Measurements from ENCODE around the gene HDAC1.

- TF ChIP-seq FOXM1 (IDR thresholded peaks at IDR 0.05; ENCODE audit: borderline replicate concordance) (no peak), SUZ12 (IDR thresholded peaks at IDR 0.05) (no peak), L3MBTL2 (conservative IDR thresholded peaks at IDR 0.05) (no peak), BHLHE40 (IDR thresholded peaks at IDR 0.05; ENCODE audit: borderline replicate concordance) (no peak), NFRKB (IDR thresholded peaks at IDR 0.05) (no peak), SP1 (IDR thresholded peaks at IDR 0.05) (no peak), HDGF (IDR thresholded peaks at IDR 0.05; ENCODE audit: borderline replicate concordance) (no peak), TARDBP (IDR thresholded peaks at IDR 0.05) (no peak), CTBP1 (IDR thresholded peaks at IDR 0.05; ENCODE audit: borderline replicate concordance) (no peak), ELF4 (IDR thresholded peaks at IDR 0.05) (no peak), PKNOX1 (IDR thresholded peaks at IDR 0.05) (no peak)
Observed at GRCh38 chr1:32246888-32247273, 45.0 kb upstream of the HDAC1 start, which contains the start of gene FAM167B.
